Stimulated activated CD4-positive, alpha-beta T cell treated with anti-CD3 and anti-CD28 coated beads, Interleukin-15, amount 100 ng/mL, for 24 hours (primary cell): ENCODE results near the gene KRTAP10-2.

Experiments used
- DNase-seq: peaks from one replicate; pipeline ENCODE4 v3.0.0-alpha.2; 2020

The KRTAP10-2 gene

DNA sequence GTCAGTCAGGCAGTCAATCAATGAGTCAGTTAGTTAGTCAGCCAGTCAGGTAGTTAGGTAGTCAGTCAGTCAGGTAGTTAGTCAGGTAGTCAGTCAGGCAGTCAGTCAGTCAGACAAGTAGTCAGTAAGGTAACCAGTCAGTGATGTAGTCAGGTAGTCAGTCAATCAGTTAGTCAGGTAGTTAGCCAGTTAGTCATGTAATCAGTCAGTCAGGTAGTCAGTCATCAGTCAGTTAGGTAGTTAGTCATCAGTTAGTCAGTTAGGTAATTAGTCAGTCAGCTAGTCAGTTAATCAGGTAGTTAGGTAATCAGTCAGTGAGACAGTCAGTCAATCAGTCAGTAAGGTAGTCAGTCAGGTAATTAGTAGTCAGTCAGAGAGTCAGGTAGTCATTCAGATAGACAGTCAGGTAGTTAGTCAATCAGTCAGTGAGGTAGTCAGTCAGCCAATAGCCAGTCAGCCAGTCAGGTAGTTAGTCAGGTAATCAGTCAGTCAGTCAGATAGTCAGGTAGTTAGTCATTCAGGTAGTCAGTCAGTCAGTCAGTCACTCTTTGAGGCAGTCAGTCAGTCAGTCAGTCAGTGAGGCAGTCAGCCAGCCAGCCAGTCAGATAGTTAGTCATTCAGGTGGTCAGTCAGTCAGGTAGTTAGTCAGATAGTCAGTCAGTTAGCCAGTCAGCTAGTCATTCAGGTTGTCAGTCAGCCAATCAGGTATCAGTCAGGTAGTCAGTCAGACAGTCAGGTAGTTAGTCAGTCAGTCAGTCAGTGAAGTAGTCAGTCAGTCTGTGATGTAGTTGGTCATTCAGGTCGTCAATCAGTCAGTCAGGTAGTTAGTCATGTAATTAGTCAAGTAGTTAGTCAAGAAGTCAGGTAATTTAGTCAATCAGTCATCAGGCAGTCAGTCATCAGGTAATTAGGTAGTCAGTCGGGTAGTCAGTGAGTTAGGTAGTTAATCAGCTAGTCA, 26.6 kb downstream of the KRTAP10-2 start:
- no peak for DNase-seq

GRCh38 chr21:44523567-44524413, 27.5 kb downstream of the KRTAP10-2 start:
- DNase-seq, result no peak

- DNase-seq, result no peak
Measured at GRCh38 chr21:44522753-44523204, 28.5 kb downstream of the KRTAP10-2 start.

DNA sequence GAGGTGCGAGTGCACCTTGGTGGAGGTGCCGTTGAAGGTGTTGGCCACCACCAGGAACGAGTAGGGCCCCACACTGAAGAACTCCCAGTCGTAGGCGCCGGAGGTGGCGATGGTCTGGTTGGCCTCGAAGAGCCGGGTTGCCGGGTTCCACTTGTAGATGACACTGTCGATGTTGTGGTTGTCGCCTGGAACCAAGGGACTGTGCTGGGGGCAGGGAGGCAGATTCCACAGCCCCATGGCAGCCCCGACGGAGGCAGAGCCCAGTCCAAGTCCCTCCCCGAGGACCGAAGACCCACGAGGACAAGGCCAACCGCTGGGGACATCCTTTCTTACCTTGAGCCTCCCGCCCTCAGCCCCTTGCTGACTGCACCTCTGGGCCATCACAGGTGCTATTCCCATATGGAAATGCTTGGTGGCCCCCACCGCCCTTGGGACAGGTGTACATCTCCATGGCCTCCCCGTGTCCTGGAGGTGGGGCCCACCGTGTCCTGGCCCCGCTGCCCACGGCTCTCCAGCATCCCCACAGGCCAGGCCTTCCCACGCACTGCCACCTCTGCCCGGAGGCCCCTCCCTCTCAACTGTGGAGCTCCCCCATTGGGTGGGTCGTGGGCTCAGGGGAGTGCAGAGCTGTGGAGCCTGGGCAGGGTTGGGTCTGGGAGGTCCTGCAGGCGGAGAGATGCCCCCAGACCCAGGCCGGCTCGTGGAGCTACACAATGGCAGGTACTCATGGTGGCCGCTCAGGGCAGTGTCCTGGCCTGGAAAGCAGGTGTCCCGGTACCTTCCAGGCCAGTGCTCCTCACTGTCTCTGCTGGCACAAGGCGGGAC, 29.2 kb downstream of the KRTAP10-2 start:
- no peak for DNase-seq

GRCh38 chr21:44521301-44521927, 29.9 kb downstream of the KRTAP10-2 start:
- DNase-seq, result no peak

DNA sequence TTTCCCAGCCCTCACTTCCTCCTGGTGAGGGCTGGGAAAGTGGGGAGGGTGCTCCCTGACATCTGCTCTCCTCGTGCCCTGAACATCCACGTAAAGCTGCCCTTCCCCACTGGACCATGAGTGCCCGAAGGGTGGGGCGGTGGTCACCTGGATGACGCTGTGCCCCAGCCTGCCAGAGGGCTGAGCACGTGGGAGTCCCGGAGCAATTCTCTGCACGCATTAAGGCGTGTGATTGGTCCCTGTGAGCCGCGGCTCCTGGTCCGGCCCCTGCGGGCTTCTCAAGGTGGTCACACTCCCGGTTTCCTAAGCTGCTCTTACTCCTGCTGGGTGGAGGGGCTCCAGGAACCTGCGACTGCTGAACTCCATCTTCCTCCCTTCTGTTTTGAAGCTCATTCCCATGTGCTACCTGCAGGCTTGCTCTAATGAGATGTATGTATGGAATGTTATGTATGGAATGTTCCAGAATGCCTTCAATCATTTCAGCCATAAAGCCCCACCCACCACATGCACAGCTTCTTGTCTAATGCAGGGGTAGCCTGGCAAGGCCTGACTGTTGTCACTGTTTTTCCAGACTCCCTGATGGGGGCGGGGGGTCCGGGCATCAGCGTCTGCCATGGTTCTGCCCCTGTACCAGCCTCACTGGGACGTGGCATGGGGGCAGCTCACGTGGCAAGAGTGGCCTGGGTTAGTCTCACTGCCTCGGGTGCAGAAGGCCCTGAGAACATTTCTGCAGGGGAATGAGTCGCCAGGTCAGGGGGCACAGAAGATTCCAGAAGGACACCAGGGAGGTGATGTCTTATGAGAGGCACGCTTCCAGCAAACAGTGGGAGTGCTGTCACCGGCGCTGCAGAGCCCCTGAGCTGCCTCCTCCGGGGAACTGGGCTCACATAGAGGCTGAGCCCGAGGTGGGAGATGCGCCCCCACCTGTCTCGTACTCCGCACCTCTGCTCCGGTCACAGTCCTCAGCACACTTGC, 30.7 kb downstream of the KRTAP10-2 start:
- DNase-seq, result no peak

- DNase-seq, result no peak
Measured at GRCh38 chr21:44519346-44520325, 31.7 kb downstream of the KRTAP10-2 start.

DNA sequence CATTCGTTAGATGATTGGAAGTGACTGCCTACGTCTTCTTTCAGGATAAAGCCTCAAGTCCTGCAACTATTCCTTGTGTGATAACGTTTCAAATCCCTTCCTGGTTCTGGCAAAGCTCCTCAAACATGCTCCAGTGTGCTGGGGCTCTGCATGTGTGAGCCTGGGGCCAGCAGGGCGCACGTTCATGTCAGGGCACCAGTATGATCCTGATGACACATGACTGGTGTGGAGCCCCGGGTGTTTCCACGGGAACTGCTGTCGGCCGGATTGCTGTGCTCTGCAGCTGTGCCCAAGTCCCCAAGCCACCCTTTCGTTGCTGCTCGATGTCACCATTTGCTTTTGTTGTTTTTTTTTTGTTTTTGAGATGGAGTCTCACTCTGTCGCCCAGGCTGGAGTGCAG, 32.6 kb downstream of the KRTAP10-2 start:
- no peak for DNase-seq

DNA sequence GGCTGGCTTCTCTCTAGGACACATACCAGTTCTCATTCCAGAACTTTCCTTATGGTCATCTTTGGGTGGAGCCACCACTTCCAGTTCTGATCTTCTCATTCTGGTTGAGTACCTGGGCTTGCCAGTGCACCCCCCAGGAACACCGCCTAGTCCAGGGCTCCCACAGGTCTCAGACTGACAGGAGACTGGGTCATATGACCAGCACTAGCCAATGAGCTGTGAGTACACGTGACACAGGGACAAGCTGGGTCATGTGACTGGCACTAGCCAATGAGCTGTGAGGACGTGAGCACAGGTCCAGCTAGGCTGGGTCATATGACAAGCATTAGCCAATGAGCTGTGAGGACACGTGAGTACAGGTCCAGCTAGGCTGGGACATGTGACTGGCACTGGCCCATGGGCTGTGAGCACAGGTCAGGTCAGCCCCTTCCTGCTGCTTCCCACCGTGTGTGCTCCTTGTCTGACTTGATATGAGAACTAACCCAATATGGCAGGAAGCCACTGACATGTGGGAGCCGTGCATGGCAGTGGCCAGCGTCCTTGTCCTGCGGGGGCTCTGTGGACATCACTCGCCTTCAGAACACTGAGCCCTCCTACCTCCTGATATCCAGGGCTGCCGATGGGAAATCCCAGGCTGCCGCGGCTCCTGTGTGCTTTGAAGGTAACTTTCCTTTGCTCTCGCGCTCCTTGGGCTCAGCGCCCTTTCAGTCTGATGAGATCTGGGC, 34.0 kb downstream of the KRTAP10-2 start:
- DNase-seq, result peak; percentile 50

DNA sequence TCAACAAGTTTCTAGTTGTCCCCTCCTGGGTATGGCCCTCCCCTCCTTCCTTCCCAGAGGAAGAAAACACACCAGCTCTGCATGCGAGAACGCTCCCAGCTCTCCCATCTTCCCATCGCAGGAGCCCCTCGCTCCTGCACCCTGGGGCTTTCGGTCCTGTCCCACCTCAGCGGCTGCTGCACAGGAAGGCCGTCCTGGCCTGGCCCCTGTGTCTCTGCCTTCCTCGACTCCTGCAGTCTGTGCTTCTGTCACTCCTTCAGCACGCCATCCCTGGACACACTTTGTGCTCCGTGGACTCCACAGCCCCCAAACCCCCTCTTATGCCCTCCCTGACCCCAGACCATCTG, 34.5 kb downstream of the KRTAP10-2 start:
- DNase-seq, result no peak

- DNase-seq, result no peak
Measured at GRCh38 chr21:44516342-44516741, 35.0 kb downstream of the KRTAP10-2 start.

DNA sequence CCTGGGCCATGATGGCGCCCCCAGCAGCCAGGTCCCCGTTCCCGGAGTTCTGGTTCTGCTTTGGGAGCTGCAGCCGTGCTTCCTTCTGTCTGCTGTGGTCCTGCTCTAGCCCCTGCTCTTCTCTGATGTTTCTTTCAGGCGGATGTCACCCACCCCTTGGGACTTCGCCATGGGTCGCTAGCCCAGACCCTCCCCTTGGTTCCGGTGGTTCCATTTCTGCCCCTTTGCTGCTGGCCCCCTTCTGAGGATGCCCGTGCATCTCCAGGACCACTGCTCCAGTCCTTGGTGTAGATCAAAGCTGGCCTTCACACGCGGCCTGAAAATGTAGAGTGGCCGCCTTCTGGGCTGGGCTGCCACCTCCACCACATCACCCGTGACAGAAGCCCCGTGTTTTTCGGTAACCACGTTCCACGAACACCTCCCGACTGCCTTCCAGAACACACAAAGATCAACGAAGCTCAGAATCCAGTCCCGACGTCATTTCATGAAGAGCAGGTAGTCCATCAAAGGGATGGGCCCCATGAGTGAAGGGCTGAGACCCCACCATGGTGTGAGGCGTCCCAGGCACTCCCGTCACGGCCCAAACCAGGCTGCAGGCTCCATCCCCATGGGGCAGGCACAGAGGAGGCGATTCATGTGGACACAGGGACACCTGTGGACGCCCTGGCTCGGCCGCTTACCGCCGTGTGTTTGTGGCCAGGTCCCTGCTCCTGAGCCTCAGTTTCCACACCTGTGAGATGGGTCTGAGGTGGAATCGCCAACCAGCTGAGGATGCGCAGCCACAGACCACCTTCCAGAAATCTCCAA, 35.7 kb downstream of the KRTAP10-2 start:
- DNase-seq, result no peak

GRCh38 chr21:44514746-44515358, 36.5 kb downstream of the KRTAP10-2 start:
- DNase-seq, result no peak

- no peak for DNase-seq
Measured at GRCh38 chr21:44514218-44514520, 37.1 kb downstream of the KRTAP10-2 start.

- DNase-seq, result no peak
Measured at GRCh38 chr21:44513389-44514217, 37.7 kb downstream of the KRTAP10-2 start.

GRCh38 chr21:44512496-44513388, 38.6 kb downstream of the KRTAP10-2 start:
- DNase-seq, result no peak
